HL-60 (cell line): ENCODE measurements around the gene TMEM236.

ENCODE experiments used
- DNase-seq, 2 experiments: peaks; one replicate each; pipeline ENCODE4 v3.0.0-alpha.2; 2010 to 2020; ENCODE audit warnings: low read depth in 1 of 2, low spot score in 1 of 2
- H3K27ac ChIP-seq: fragments of 250-450 bp; sonication (Bioruptor Pico); replicated peaks from 2 replicates; pipeline ENCODE4 v1.5.1; 2020; ENCODE audit warnings: mild to moderate bottlenecking, moderate library complexity
- H3K27me3 ChIP-seq: fragments of 250-450 bp; sonication (Bioruptor Pico); 2 replicates; pipeline ENCODE4 v1.5.1; 2021; ENCODE audit warnings: mild to moderate bottlenecking, moderate library complexity; ENCODE audit not compliant: insufficient read depth, poor library complexity, severe bottlenecking
- H3K4me3 ChIP-seq: replicated peaks from 2 replicates; pipeline ENCODE4 v1.5.1; 2011; ENCODE audit warnings: mild to moderate bottlenecking, control low read depth, low read length; ENCODE audit not compliant: insufficient read depth
- GABPA ChIP-seq: IDR thresholded peaks from 2 replicates; pipeline ENCODE4 v1.6.1; 2012; ENCODE audit warnings: low read depth
- POLR2AphosphoS5 ChIP-seq: IDR thresholded peaks from 2 replicates; pipeline ENCODE4 v1.6.1; 2012; ENCODE audit warnings: low read depth
- SPI1 ChIP-seq: IDR thresholded peaks from 2 replicates; pipeline ENCODE4 v1.6.1; 2012; ENCODE audit warnings: low read depth, mild to moderate bottlenecking, borderline replicate concordance
- TF ChIP-seq, protein P1 (sequence below): IDR thresholded peaks from 2 replicates; pipeline ENCODE4 v1.6.1; 2012; ENCODE audit warnings: low read depth; ENCODE audit not compliant: insufficient replicate concordance
- TF ChIP-seq, protein P2 (sequence below): IDR thresholded peaks from one replicate; pipeline ENCODE4 v1.5.1; 2011; ENCODE audit warnings: low read length, control low read depth, inconsistent platforms; ENCODE audit not compliant: insufficient read depth

The TMEM236 gene

DNA sequence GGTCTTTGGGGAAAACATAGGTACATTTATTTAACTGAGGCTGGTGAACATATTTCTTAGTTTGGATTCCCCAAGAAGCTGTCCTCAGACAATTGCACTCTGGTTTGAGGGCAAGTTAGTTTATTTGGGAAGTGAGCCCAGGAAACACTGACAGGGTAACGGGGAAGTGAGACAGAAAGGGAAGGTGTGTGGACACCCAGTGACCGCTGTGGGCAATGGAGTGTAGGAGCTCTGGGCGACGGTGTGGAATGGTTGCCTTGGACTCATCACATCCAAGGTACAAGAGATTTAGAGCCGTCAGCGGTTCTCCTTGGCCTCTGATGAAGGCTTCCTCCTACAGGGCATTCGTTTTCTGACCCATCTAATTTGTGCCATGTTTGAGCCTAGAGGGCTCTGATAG is 64.2 kb downstream of the TMEM236 start:
- H3K27ac ChIP-seq: no peak overlapping the region

DNA sequence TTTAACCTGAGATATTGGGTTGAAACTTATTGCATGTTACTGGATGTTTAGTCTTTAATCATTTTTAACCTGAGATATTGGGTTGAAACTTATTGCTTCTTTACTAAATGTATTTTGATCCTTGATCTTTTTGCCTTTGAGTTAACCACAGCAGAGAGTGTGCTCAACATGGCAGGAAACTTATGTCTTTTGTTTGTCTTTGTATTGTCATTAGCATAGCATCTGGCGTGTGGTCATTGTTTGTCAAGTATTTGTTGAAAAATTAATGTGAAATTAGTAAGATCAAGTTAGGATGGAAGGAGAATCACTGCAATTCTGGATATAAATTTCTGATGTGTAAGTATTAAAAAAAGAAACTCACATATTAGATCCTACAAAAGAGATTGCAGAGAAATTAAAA is 65.3 kb downstream of the TMEM236 start:
- TF ChIP-seq GABPA (no peak), SPI1 (no peak), POLR2AphosphoS5 (no peak)
- TF ChIP-seq, protein P1, sequence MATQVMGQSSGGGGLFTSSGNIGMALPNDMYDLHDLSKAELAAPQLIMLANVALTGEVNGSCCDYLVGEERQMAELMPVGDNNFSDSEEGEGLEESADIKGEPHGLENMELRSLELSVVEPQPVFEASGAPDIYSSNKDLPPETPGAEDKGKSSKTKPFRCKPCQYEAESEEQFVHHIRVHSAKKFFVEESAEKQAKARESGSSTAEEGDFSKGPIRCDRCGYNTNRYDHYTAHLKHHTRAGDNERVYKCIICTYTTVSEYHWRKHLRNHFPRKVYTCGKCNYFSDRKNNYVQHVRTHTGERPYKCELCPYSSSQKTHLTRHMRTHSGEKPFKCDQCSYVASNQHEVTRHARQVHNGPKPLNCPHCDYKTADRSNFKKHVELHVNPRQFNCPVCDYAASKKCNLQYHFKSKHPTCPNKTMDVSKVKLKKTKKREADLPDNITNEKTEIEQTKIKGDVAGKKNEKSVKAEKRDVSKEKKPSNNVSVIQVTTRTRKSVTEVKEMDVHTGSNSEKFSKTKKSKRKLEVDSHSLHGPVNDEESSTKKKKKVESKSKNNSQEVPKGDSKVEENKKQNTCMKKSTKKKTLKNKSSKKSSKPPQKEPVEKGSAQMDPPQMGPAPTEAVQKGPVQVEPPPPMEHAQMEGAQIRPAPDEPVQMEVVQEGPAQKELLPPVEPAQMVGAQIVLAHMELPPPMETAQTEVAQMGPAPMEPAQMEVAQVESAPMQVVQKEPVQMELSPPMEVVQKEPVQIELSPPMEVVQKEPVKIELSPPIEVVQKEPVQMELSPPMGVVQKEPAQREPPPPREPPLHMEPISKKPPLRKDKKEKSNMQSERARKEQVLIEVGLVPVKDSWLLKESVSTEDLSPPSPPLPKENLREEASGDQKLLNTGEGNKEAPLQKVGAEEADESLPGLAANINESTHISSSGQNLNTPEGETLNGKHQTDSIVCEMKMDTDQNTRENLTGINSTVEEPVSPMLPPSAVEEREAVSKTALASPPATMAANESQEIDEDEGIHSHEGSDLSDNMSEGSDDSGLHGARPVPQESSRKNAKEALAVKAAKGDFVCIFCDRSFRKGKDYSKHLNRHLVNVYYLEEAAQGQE: no peak
- TF ChIP-seq, protein P2, sequence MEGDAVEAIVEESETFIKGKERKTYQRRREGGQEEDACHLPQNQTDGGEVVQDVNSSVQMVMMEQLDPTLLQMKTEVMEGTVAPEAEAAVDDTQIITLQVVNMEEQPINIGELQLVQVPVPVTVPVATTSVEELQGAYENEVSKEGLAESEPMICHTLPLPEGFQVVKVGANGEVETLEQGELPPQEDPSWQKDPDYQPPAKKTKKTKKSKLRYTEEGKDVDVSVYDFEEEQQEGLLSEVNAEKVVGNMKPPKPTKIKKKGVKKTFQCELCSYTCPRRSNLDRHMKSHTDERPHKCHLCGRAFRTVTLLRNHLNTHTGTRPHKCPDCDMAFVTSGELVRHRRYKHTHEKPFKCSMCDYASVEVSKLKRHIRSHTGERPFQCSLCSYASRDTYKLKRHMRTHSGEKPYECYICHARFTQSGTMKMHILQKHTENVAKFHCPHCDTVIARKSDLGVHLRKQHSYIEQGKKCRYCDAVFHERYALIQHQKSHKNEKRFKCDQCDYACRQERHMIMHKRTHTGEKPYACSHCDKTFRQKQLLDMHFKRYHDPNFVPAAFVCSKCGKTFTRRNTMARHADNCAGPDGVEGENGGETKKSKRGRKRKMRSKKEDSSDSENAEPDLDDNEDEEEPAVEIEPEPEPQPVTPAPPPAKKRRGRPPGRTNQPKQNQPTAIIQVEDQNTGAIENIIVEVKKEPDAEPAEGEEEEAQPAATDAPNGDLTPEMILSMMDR: no peak
- no peak overlapping the region for H3K27ac ChIP-seq
- H3K27me3 ChIP-seq: no peaks in the 10 kb centered on the region
- DNase-seq: no peak
- H3K4me3 ChIP-seq: no peak overlapping the region

More for the DNA sequence above, 64.2 kb downstream of the TMEM236 start:
- no peak for DNase-seq
- TF ChIP-seq, protein P1: no peak
- no peak for TF ChIP-seq GABPA
- TF ChIP-seq, protein P2: no peak
- TF ChIP-seq POLR2AphosphoS5: no peak
- Histone ChIP-seq H3K27me3 (no peaks in the 10 kb centered on the region), H3K4me3 (no peak overlapping the region)

DNA sequence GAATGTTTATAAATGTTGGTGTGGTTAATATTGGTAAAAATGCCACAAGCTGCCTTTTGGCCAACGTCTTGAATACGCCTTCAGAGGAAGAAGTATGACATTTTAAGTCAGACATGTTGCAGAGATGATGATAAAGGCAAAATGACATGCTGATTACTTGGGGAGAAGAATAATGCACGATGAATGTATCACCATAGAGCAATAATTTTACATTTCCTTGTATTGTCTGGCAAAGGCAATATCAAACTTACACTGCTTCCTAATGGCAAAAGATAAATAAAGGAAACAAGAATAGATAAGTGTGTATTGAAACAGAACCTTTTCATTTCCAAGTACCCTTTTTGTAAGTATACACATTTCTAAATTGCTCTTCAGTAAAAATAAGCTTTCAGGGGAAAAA is 65.8 kb downstream of the TMEM236 start:
- TF ChIP-seq, protein P1: no peak
- no peak for TF ChIP-seq SPI1
- no peak for TF ChIP-seq POLR2AphosphoS5
- TF ChIP-seq GABPA: no peak
- TF ChIP-seq, protein P2: no peak
- Histone ChIP-seq H3K27me3 (no peaks in the 10 kb centered on the region), H3K4me3 (no peak overlapping the region), H3K27ac (no peak overlapping the region)
- no peak for DNase-seq
